H9 (cell line): ENCODE measurements around the gene OSBP. TPM values are rescaled to one million over a fixed set of nuclear protein-coding genes. Genes with fewer than 3 reads are reported as not detected.

Source experiments
- DNase-seq: peaks from one replicate; pipeline ENCODE4 v3.0.0-alpha.2; 2017
- H2AFZ ChIP-seq: one replicate; pipeline ENCODE4 v1.6.1; 2013; ENCODE audit warnings: mild to moderate bottlenecking, low read length, control low read depth, moderate library complexity
- H2AK5ac ChIP-seq: 2 replicates; pipeline ENCODE4 v1.6.1; 2013; ENCODE audit warnings: low read length, control low read depth, mixed read lengths; ENCODE audit not compliant: insufficient read length
- H2BK120ac ChIP-seq: one replicate; pipeline ENCODE4 v1.6.1; 2013; ENCODE audit warnings: low read depth, mild to moderate bottlenecking, low read length, control low read depth, inconsistent platforms; ENCODE audit not compliant: poor library complexity, severe bottlenecking
- H2BK12ac ChIP-seq: 2 replicates; pipeline ENCODE4 v1.6.1; 2013; ENCODE audit warnings: low read length, control low read depth, mixed read lengths, low read depth; ENCODE audit not compliant: insufficient read length
- H2BK15ac ChIP-seq: 2 replicates; pipeline ENCODE4 v1.6.1; 2013; ENCODE audit warnings: low read depth, low read length, control low read depth
- H2BK20ac ChIP-seq: one replicate; pipeline ENCODE4 v1.6.1; 2013; ENCODE audit warnings: low read depth, mild to moderate bottlenecking, low read length, control low read depth, inconsistent platforms; ENCODE audit not compliant: poor library complexity, severe bottlenecking
- H2BK5ac ChIP-seq: 2 replicates; pipeline ENCODE4 v1.6.1; 2013; ENCODE audit warnings: low read length, control low read depth, mixed read lengths; ENCODE audit not compliant: insufficient read length
- H3K14ac ChIP-seq: 2 replicates; pipeline ENCODE4 v1.6.1; 2013; ENCODE audit warnings: low read length, control low read depth; ENCODE audit not compliant: insufficient read depth
- H3K18ac ChIP-seq: 2 replicates; pipeline ENCODE4 v1.6.1; 2013; ENCODE audit warnings: low read depth, mild to moderate bottlenecking, mixed read lengths, low read length, control low read depth; ENCODE audit not compliant: insufficient read length
- H3K23ac ChIP-seq: 2 replicates; pipeline ENCODE4 v1.6.1; 2013; ENCODE audit warnings: low read length, control low read depth, mixed read lengths, low read depth; ENCODE audit not compliant: insufficient read length
- H3K23me2 ChIP-seq: 2 replicates; pipeline ENCODE4 v1.6.1; 2013; ENCODE audit warnings: low read depth, mild to moderate bottlenecking, mixed read lengths, low read length, control low read depth; ENCODE audit not compliant: insufficient read length, poor library complexity, severe bottlenecking
- H3K27ac ChIP-seq: 2 replicates; pipeline ENCODE4 v1.5.1; 2013; ENCODE audit warnings: low read length, control low read depth, mixed read lengths, low read depth; ENCODE audit not compliant: insufficient read length
- H3K27me3 ChIP-seq: 2 replicates; pipeline ENCODE4 v1.6.1; 2013; ENCODE audit warnings: low read length, control low read depth, inconsistent platforms; ENCODE audit not compliant: insufficient read depth
- H3K4ac ChIP-seq: 2 replicates; pipeline ENCODE4 v1.6.1; 2013; ENCODE audit warnings: low read depth, mild to moderate bottlenecking, control low read depth, inconsistent platforms, low read length, moderate library complexity
- H3K4me1 ChIP-seq: 2 replicates; pipeline ENCODE4 v1.6.1; 2013; ENCODE audit warnings: low read length, control low read depth, inconsistent platforms; ENCODE audit not compliant: insufficient read depth
- H3K4me2 ChIP-seq: 2 replicates; pipeline ENCODE4 v1.6.1; 2013; ENCODE audit warnings: low read length, control low read depth, mixed read lengths; ENCODE audit not compliant: insufficient read length, insufficient read depth
- H3K56ac ChIP-seq: 2 replicates; pipeline ENCODE4 v1.6.1; 2013; ENCODE audit warnings: low read depth, mild to moderate bottlenecking, mixed read lengths, low read length, control low read depth; ENCODE audit not compliant: insufficient read length
- H3K79me1 ChIP-seq: 2 replicates; pipeline ENCODE4 v1.6.1; 2013; ENCODE audit warnings: low read depth, mild to moderate bottlenecking, moderate library complexity, low read length, control low read depth, inconsistent platforms; ENCODE audit not compliant: insufficient read depth, poor library complexity, severe bottlenecking
- H3K79me2 ChIP-seq: 2 replicates; pipeline ENCODE4 v1.6.1; 2013; ENCODE audit warnings: low read length, control low read depth, inconsistent platforms; ENCODE audit not compliant: insufficient read depth
- H3K9ac ChIP-seq: 2 replicates; pipeline ENCODE4 v1.6.1; 2013; ENCODE audit warnings: low read length, control low read depth, mixed read lengths; ENCODE audit not compliant: insufficient read length; ENCODE audit errors: extremely low read depth
- H3K9me3 ChIP-seq: one replicate; pipeline ENCODE4 v1.6.1; 2013; ENCODE audit warnings: low read depth, low read length, inconsistent platforms; ENCODE audit not compliant: control insufficient read depth
- H3T11ph ChIP-seq: one replicate; pipeline ENCODE4 v1.6.1; 2013; ENCODE audit warnings: mild to moderate bottlenecking, low read length, control low read depth, inconsistent platforms
- H4K20me1 ChIP-seq: one replicate; pipeline ENCODE4 v1.6.1; 2013; ENCODE audit not compliant: control insufficient read depth, insufficient read length, insufficient read depth
- H4K5ac ChIP-seq: 2 replicates; pipeline ENCODE4 v1.6.1; 2013; ENCODE audit warnings: low read depth, mild to moderate bottlenecking, mixed read lengths, low read length, control low read depth; ENCODE audit not compliant: insufficient read length
- H4K8ac ChIP-seq: replicated peaks from 2 replicates; pipeline ENCODE4 v1.6.1; 2013; ENCODE audit warnings: low read length, control low read depth, mixed read lengths, low read depth; ENCODE audit not compliant: insufficient read length
- H4K91ac ChIP-seq: 2 replicates; pipeline ENCODE4 v1.6.1; 2013; ENCODE audit warnings: low read depth, mild to moderate bottlenecking, moderate library complexity, mixed read lengths, low read length, control low read depth; ENCODE audit not compliant: insufficient read length
- H3K27ac Mint-ChIP-seq, 3 experiments: 2 replicates in 2 of 3; 3 replicates in 1 of 3; pipeline ENCODE4 v1.8.0; 2020 to 2021; ENCODE audit warnings: mixed read lengths in 3 of 3, mild to moderate bottlenecking in 1 of 3, moderate library complexity in 1 of 3
- H3K27me3 Mint-ChIP-seq: 2 replicates; pipeline ENCODE4 v1.8.0; 2021; ENCODE audit warnings: low read depth, mild to moderate bottlenecking, moderate library complexity, mixed read lengths
- H3K36me3 Mint-ChIP-seq, 3 experiments: 2 replicates in 2 of 3; 3 replicates in 1 of 3; pipeline ENCODE4 v1.8.0; 2020 to 2021; ENCODE audit warnings: low read depth in 3 of 3, mixed read lengths in 3 of 3; ENCODE audit not compliant: insufficient read depth in 1 of 3
- H3K4me1 Mint-ChIP-seq, 2 experiments: 2 replicates each; pipeline ENCODE4 v1.8.0; 2020; ENCODE audit warnings: mixed read lengths in 2 of 2
- H3K4me3 Mint-ChIP-seq, 2 experiments: 2 replicates in 1 of 2; 3 replicates in 1 of 2; pipeline ENCODE4 v1.8.0; 2020 to 2021; ENCODE audit warnings: mild to moderate bottlenecking in 2 of 2, mixed read lengths in 2 of 2, moderate library complexity in 1 of 2
- H3K9me3 Mint-ChIP-seq, 2 experiments: 2 replicates in 1 of 2; 3 replicates in 1 of 2; pipeline ENCODE4 v1.8.0; 2020; ENCODE audit warnings: mild to moderate bottlenecking in 2 of 2, mixed read lengths in 2 of 2, moderate library complexity in 1 of 2
- CTCF ChIP-seq: fragments of 200-600 bp; sonication (generic); conservative IDR thresholded peaks from 3 replicates; pipeline ENCODE4 v1.8.0; 2021; ENCODE audit warnings: antibody characterized with exemption, mild to moderate bottlenecking
- WGBS: extraction: QIAGEN DNeasy Blood & Tissue Kit; methylation state at CpG from one replicate; pipeline ENCODE4 v1.1.7; 2013; ENCODE audit warnings: missing lambda C conversion rate, low lambda C conversion rate, mixed read lengths; ENCODE audit not compliant: insufficient read length; ENCODE audit errors: extremely low coverage; 5-methylcytosine and 5-hydroxymethylcytosine counted together
- total RNA-seq: library from RNA; stranded (reverse); gene quantifications from 2 replicates; pipeline ENCODE4 v1.2.1, GENCODE V29; 2021

OSBP gene
- total RNA-seq, 1 experiment from 2014 or later, result 48.5 TPM

GRCh38 chr11:59654893-59655292 is 39.3 kb upstream of the OSBP start:
- Mint-ChIP-seq H3K4me3 (no peak overlapping the region), H3K9me3 (no peaks in the 10 kb centered on the region), H3K27ac (no peak overlapping the region), H3K27me3 (no peaks in the 10 kb centered on the region), H3K36me3 (peaks cover 30 to 90% (median 88%) of the 10 kb centered on the region in 3 experiments; a peak in 6 of 7 replicates), H3K4me1 (no peaks in the 10 kb centered on the region)
- Histone ChIP-seq H2BK15ac (no peak overlapping the region), H2BK5ac (no peak overlapping the region), H2BK20ac (no peak overlapping the region), H3K14ac (no peak overlapping the region), H3K4me2 (no peak overlapping the region), H4K5ac (no peak overlapping the region), H4K91ac (no peak overlapping the region), H3K27me3 (no peaks in the 10 kb centered on the region), H4K8ac (no peak overlapping the region), H3K18ac (no peak overlapping the region), H3K79me2 (no peaks in the 10 kb centered on the region), H3K9me3 (no peaks in the 10 kb centered on the region), H3K23me2 (no peaks in the 10 kb centered on the region), H2BK12ac (no peak overlapping the region), H3K56ac (no peak overlapping the region), H2AFZ (no peak overlapping the region), H3K27ac (no peak overlapping the region), H3K23ac (no peak overlapping the region), H3K4me1 (no peaks in the 10 kb centered on the region), H3K79me1 (no peaks in the 10 kb centered on the region), H2BK120ac (no peak overlapping the region), H4K20me1 (no peaks in the 10 kb centered on the region), H3K4ac (no peak overlapping the region), H3T11ph (no peak overlapping the region), H3K9ac (no peak overlapping the region), H2AK5ac (no peak overlapping the region)
- no peak for TF ChIP-seq CTCF
- WGBS, result no CpG with 5 or more reads among the region's 4 CpGs
- no peak for DNase-seq
